ENCODE data around the gene PDZD4.

DNA sequence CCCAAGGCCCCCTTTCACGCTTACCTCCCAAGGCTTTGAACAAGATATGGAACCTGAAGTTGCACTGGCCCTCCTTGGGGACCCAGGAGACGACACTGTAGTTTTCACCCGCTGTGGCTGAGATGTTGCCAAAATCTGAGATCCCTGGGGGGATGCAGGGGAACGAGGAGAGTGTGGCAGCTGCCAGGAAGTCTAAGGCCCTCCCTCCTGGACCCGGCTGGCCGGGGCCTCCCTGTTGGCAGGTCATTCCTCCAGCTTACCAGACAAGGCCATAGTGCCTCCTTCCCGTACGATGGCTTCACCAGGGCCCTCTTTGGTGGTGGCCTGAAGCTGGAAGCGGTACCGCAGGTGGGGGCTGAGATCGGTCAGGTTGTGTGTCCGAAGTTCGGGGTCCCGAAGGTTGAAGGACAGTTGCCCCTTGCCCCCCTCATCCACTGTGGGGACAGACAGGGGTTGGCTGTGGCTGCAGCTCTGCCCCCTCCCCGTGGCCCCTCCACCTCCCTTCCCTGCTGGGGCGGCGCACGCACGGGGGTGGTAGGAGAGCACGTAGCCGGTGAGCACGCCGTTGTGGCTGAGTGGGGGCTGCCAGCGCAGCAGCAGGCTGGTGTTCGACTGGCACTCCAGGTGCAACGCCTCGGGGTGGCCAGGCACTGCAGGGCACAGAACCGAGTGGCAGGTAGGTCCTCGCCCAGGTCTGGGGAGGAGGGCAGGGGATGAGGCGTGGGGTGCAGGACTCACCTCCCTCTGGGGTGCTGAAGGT, 34.4 kb upstream of the PDZD4 start:
- TF ChIP-seq, protein P1, sequence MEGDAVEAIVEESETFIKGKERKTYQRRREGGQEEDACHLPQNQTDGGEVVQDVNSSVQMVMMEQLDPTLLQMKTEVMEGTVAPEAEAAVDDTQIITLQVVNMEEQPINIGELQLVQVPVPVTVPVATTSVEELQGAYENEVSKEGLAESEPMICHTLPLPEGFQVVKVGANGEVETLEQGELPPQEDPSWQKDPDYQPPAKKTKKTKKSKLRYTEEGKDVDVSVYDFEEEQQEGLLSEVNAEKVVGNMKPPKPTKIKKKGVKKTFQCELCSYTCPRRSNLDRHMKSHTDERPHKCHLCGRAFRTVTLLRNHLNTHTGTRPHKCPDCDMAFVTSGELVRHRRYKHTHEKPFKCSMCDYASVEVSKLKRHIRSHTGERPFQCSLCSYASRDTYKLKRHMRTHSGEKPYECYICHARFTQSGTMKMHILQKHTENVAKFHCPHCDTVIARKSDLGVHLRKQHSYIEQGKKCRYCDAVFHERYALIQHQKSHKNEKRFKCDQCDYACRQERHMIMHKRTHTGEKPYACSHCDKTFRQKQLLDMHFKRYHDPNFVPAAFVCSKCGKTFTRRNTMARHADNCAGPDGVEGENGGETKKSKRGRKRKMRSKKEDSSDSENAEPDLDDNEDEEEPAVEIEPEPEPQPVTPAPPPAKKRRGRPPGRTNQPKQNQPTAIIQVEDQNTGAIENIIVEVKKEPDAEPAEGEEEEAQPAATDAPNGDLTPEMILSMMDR (IDR thresholded peaks at IDR 0.05) = no peak
- no peak for TF ChIP-seq POLR2A (IDR thresholded peaks at IDR 0.05)
